Stimulated activated CD4-positive, alpha-beta T cell treated with anti-CD3 and anti-CD28 coated beads, Interleukin-4, amount 100 ng/mL, for 4 hours (primary cell): ENCODE measurements around the gene SHROOM2.
"Not testable (repeated sequence)": the region's sequence is repeated elsewhere in the genome, so short reads cannot be mapped to it uniquely, and the experiment has no call there.

Experiments used
- DNase-seq, 2 experiments: peaks; one replicate each; pipeline ENCODE4 v3.0.0-alpha.2; 2020

The SHROOM2 gene

GRCh38 chrX:9786798-9787635, 788 bp downstream of the SHROOM2 start:
- DNase-seq = no peak

GRCh38 chrX:9788911-9789310, 2.7 kb downstream of the SHROOM2 start:
- no peak for DNase-seq

- no peak for DNase-seq
Measured at GRCh38 chrX:9789555-9789954, 3.3 kb downstream of the SHROOM2 start.

- no peak for DNase-seq
Measured at GRCh38 chrX:9790866-9791265, 4.6 kb downstream of the SHROOM2 start.

- no peak for DNase-seq
Measured at GRCh38 chrX:9794495-9794894, 8.3 kb downstream of the SHROOM2 start.

GRCh38 chrX:9797384-9798360, 11.4 kb downstream of the SHROOM2 start:
- DNase-seq = no peak

- DNase-seq = no peak
Measured at GRCh38 chrX:9802737-9803136, 16.5 kb downstream of the SHROOM2 start.

- DNase-seq = no peak
Measured at GRCh38 chrX:9804444-9804843, 18.2 kb downstream of the SHROOM2 start.

GRCh38 chrX:9805956-9806355, 19.7 kb downstream of the SHROOM2 start:
- DNase-seq = no peak

GRCh38 chrX:9807355-9808182, 21.3 kb downstream of the SHROOM2 start:
- no peak for DNase-seq

- not testable (repeated sequence) for DNase-seq
Measured at GRCh38 chrX:9809876-9810275, 23.6 kb downstream of the SHROOM2 start.

GRCh38 chrX:9811086-9811485, 24.9 kb downstream of the SHROOM2 start:
- not testable (repeated sequence) for DNase-seq

GRCh38 chrX:9816084-9816700, 30.0 kb downstream of the SHROOM2 start:
- no peak for DNase-seq

- no peak for DNase-seq
Measured at GRCh38 chrX:9821572-9821971, 35.3 kb downstream of the SHROOM2 start.

- no peak for DNase-seq
Measured at GRCh38 chrX:9824554-9824953, 38.3 kb downstream of the SHROOM2 start.

- DNase-seq = no peak
Measured at GRCh38 chrX:9825129-9825790, 39.0 kb downstream of the SHROOM2 start.

- DNase-seq = no peak
Measured at GRCh38 chrX:9825966-9826365, 39.7 kb downstream of the SHROOM2 start.

GRCh38 chrX:9829308-9830267, 43.4 kb downstream of the SHROOM2 start:
- no peak for DNase-seq

GRCh38 chrX:9832811-9833210, 46.6 kb downstream of the SHROOM2 start:
- DNase-seq = no peak

GRCh38 chrX:9835585-9836210, 49.5 kb downstream of the SHROOM2 start:
- DNase-seq = no peak
